Thyroid gland (tissue), 4 donors: ENCODE results near the gene UPK2. TPM values are rescaled to one million over a fixed set of nuclear protein-coding genes. Genes with fewer than 3 reads are reported as not detected.

ENCODE experiments used
- DNase-seq, 2 donors: peaks; one replicate each; pipeline ENCODE4 v3.0.0-alpha.2; 2019
- H3K27ac ChIP-seq, 3 donors: fragments of 200-600 bp; sonication (generic); 1 replicate in 2 of 3; 2 replicates in 1 of 3; pipeline ENCODE4 v1.5.1; 2016 to 2019; ENCODE audit warnings: mild to moderate bottlenecking in 1 of 3, moderate library complexity in 1 of 3
- H3K27me3 ChIP-seq: fragments of 200-600 bp; sonication (generic); one replicate; pipeline ENCODE4 v1.5.1; 2019
- H3K36me3 ChIP-seq, 2 donors: fragments of 200-600 bp; sonication (generic); one replicate each; pipeline ENCODE4 v1.5.1; 2016 to 2019
- H3K4me1 ChIP-seq, 2 donors: fragments of 200-600 bp; sonication (generic); one replicate each; pipeline ENCODE4 v1.5.1; 2017 to 2019
- H3K4me3 ChIP-seq, 3 donors: fragments of 200-600 bp; sonication (generic); replicated peaks in 1 of 3; 1 replicate in 2 of 3; 2 replicates in 1 of 3; pipeline ENCODE4 v1.5.1; 2016; ENCODE audit warnings: mild to moderate bottlenecking in 1 of 3
- H3K9me3 ChIP-seq: fragments of 200-600 bp; sonication (generic); one replicate; pipeline ENCODE4 v1.5.1; 2017
- CTCF ChIP-seq, 6 experiments: fragments of 200-600 bp in 3 of 6; fragments of 450-650 bp in 3 of 6; sonication (generic) in 3 of 6; IDR thresholded peaks; one replicate each; pipeline ENCODE4 v1.5.1; 2016 to 2019; ENCODE audit warnings: antibody characterized with exemption in 6 of 6, mild to moderate bottlenecking in 2 of 6, inconsistent platforms in 1 of 6, moderate library complexity in 1 of 6
- POLR2A ChIP-seq, 2 donors: fragments of 450-650 bp; IDR thresholded peaks; one replicate each; pipeline ENCODE4 v1.6.1; 2017; ENCODE audit warnings: antibody characterized with exemption in 2 of 2, mild to moderate bottlenecking in 2 of 2, moderate library complexity in 1 of 2
- WGBS, 2 donors: methylation state at CpG; one replicate each; pipeline ENCODE4 v1.1.5; 2017; 5-methylcytosine and 5-hydroxymethylcytosine counted together
- intact Hi-C: fragments of 100-400 bp; cut with DNase I; formaldehyde crosslinking; loops from one replicate; pipeline ENCODE4 v1.15.1; 2023
- total RNA-seq, 4 donors: library from RNA; depleted of rRNA; stranded (reverse); fragments of >200 nt; gene quantifications; one replicate each; pipeline ENCODE4 v1.2.3, GENCODE V29; 2016

UPK2 gene
- total RNA-seq, 4 donors from 2014 or later, result not detected

DNA sequence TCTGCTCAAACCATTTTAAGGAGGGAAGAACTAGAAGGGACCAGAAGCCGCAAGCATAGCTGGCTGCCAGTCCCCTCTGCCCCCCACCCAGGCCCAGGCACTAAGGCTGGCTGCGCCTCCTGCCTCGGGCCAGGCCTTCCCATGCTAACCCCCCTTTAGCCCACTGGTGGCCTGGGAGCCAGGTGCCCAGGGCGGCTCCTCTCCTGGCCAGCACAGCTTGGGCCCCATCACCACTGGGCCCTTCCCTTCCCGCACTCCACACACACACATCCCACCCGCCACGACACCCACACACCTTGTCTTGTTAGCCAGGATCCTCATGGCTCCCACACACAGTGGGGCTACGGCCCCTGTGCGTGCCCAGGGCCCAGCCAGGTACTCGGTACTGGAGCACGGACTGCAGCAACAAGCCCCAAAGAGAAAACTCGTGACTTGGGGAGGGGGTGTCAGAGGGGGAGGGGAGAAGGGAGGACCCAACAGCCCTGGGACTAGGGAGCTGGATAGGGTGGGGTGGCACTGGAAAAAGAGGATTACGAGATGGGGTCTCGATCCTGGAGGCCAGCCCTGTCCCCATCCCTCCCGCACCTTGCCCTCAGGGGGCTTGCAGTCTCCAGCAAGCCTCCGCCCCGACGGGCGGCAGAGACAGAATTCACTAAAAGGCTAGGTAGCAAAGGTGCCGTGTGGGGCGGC, 46.3 kb upstream of the UPK2 start:
- peaks cover 63 to 79% of the 10 kb centered on the region in 2 donors for H3K4me1 ChIP-seq
- no peaks in the 10 kb centered on the region for H3K27me3 ChIP-seq
- 56% methylated on average over 17 to 18 of the region's 21 CpGs for WGBS, 2 donors
- H3K36me3 ChIP-seq, result peaks cover 1 to 7% of the 10 kb centered on the region in 2 donors
- intact Hi-C loops, result loop anchor here (2.0 to 10.0 kb wide), 2 partner anchors 13 to 115 kb away; partner anchors contain the start of gene DDX6
- DNase-seq, result peak; percentile 27
- H3K9me3 ChIP-seq, result no peaks in the 10 kb centered on the region
- TF ChIP-seq POLR2A (IDR thresholded peaks at IDR 0.05) (no peak), CTCF (IDR thresholded peaks at IDR 0.05) (no peak)
- H3K4me3 ChIP-seq, result peak overlapping the region in 1 of 3 donors; percentile 25
- H3K27ac ChIP-seq, result peak overlapping the region; percentile 97 to 99 (median 97)

DNA sequence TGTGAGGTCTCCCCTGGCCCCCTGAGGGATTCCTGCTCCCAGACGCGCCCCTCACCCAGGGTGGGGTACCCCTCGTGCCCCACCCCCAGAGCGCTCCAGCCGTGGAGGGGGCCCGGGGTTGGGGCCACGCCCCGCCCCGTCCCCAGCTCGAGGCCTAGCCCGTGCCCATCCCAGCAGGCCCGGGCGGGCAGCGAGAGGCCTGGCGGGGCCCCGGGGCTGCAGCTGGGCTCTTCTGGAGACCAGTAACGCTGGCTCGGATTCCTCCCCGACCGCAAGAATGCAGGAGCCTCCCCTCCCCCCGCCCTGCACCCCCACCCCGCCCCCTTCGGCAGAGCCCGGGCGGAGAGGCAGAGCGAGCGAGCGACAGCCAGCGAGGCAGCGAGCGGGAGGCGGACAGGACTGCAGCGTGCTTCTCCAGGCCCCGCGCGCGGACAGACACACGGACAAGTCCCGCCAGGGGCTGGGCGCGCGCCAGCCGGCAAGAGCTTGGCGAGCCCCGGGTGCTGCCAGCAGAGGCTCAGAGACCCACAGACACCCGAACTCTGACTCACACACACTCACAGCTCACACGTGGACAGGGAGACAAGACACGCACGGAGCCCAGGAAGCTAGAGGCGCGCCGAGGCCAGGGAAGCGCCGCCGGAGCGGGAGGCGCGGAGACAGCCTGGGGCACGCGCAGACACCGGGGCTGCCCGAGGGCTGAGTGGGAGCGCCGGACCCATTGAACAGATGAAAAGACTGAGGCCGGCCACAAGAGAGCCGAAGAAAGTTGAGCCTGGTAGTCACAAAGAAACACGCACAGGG, 45.6 kb upstream of the UPK2 start:
- Histone ChIP-seq H3K36me3 (peaks cover 0 to 7% of the 10 kb centered on the region in 2 donors), H3K27me3 (no peaks in the 10 kb centered on the region), H3K4me3 (peak overlapping the region in 1 of 3 donors; percentile 25), H3K27ac (peak overlapping the region; percentile 97 to 99 (median 97)), H3K4me1 (peaks cover 70 to 86% of the 10 kb centered on the region in 2 donors), H3K9me3 (no peaks in the 10 kb centered on the region)
- whole genome bisulfite sequencing, 2 donors, result 12 to 40% methylated on average over 5 to 26 of the region's 67 CpGs
- peak; percentile 78 to 80 for DNase-seq
- TF ChIP-seq POLR2A (IDR thresholded peaks at IDR 0.05) (no peak), CTCF (IDR thresholded peaks at IDR 0.05) (no peak)
- intact Hi-C loops, result no loop called here

- WGBS, 2 donors, result 32 to 57% methylated on average over 10 to 11 of the region's 21 CpGs
- no peak for TF ChIP-seq POLR2A (IDR thresholded peaks at IDR 0.05)
- TF ChIP-seq CTCF (IDR thresholded peaks at IDR 0.05), result no peak
- peak overlapping the region in 1 of 3 donors; percentile 25 for H3K4me3 ChIP-seq
- peaks cover 0 to under 1% of the 10 kb centered on the region in 2 donors for H3K36me3 ChIP-seq
- DNase-seq, result no peak
- H3K4me1 ChIP-seq, result peaks cover 78 to 94% of the 10 kb centered on the region in 2 donors
- intact Hi-C loops, result no loop called here
- H3K27me3 ChIP-seq, result no peaks in the 10 kb centered on the region
- H3K27ac ChIP-seq, result peak overlapping the region; percentile 97 to 99 (median 97)
- H3K9me3 ChIP-seq, result no peaks in the 10 kb centered on the region
Measured at GRCh38 chr11:118911113-118911879, 44.8 kb upstream of the UPK2 start.

DNA sequence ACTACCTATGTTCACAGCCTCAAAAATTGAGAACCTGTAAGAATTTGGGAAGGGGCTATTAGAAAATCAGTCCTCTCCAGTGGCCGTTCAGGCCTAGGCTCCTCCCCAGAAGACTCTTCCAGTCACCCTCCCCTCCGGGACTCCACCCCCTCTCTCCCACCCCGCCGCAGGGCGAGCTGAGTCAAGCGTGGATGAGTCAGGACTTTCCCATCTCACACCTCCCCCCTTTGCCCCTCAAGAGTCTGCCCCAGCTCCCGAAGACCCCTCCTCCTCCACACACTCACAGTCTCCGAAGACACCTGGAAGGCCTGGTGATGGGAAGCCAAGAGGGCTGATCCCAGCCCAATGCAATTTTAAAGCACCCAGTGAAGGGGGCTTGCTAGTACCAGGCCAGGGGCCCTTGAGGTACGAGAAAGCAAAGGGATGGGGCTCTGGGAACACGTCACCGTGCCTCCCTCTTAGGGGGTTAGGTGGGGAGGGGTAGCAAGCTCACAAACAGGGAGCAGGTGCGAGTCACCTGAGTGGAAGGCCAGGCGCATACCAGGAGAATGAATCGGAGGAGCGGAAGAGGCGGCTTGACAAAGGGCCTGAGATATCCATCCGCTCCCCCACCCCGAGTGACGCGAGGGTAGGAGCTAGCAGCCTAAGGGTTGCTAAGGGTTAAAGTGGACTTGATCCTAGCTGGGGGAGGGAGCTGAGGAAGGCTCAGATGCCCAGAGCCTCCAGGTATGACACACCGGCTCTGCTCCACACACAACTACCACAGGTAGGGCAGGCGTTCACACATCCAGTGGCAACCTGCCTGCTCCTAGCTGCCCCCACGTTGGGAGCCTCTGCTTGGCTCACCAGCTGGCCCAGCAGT, 44.0 kb upstream of the UPK2 start:
- Histone ChIP-seq H3K36me3 (no peaks in the 10 kb centered on the region), H3K27ac (peak overlapping the region; percentile 97 to 99 (median 97)), H3K9me3 (no peaks in the 10 kb centered on the region), H3K4me3 (peak overlapping the region in 1 of 3 donors; percentile 25), H3K4me1 (peaks cover 86 to 99% of the 10 kb centered on the region in 2 donors), H3K27me3 (no peaks in the 10 kb centered on the region)
- peak; percentile 81 to 82 for DNase-seq
- TF ChIP-seq CTCF (IDR thresholded peaks at IDR 0.05) (no peak), POLR2A (IDR thresholded peaks at IDR 0.05) (peak in 1 of 2 donors; percentile 13)
- WGBS, 2 donors, result 30 to 33% methylated on average over 15 to 20 of the region's 23 CpGs
- intact Hi-C loops, result no loop called here
